GM19238 (cell line): ENCODE measurements around the gene SLCO4C1.
"Not testable (repeated sequence)": the region's sequence is repeated elsewhere in the genome, so short reads cannot be mapped to it uniquely, and the experiment has no call there.

Source experiments
- DNase-seq: peaks from one replicate; pipeline ENCODE4 v3.0.0; 2011; ENCODE audit warnings: low spot score; ENCODE audit not compliant: insufficient read length

Gene SLCO4C1, protein sequence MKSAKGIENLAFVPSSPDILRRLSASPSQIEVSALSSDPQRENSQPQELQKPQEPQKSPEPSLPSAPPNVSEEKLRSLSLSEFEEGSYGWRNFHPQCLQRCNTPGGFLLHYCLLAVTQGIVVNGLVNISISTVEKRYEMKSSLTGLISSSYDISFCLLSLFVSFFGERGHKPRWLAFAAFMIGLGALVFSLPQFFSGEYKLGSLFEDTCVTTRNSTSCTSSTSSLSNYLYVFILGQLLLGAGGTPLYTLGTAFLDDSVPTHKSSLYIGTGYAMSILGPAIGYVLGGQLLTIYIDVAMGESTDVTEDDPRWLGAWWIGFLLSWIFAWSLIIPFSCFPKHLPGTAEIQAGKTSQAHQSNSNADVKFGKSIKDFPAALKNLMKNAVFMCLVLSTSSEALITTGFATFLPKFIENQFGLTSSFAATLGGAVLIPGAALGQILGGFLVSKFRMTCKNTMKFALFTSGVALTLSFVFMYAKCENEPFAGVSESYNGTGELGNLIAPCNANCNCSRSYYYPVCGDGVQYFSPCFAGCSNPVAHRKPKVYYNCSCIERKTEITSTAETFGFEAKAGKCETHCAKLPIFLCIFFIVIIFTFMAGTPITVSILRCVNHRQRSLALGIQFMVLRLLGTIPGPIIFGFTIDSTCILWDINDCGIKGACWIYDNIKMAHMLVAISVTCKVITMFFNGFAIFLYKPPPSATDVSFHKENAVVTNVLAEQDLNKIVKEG

DNA sequence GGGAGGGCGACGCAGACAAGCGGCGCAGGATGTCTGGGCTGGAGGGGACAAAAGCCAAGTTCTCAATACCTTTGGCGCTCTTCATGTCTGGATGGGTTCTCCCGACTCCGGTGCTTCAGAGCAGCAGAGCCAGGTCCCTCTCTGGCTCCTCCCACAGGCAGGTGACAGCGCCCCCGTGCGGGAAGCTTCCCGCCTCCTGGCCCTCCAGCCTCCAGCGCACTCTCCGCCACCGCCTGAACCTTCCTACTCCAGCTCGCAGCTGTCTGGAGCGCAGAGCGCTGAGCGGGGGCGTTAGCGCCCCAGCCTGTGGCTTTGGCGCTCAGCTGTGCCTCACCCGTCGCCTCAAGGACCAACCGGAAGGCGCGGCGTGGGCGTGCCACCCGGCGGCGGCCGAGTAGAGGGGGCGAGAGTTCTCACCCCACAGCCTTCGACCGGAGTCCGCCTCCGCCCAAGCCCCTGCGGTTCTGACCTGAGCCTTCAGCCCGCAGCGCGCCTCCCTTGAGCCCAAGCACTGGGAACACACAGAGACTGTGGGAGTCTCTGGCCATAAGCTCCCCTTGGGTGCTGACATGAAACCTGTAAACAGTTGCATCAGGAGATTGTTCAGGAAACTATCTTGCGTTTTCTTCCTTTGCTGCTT lies at the start of gene SLCO4C1:
TSS of gene SLCO4C1 (minus strand) at position 107 of the 640 bp plus-strand sequence. CDS start at position 85, 22 bp downstream.
- peak; percentile 63 for DNase-seq

GRCh38 chr5:102341681-102342288 lies 45.7 kb upstream of the SLCO4C1 start:
- DNase-seq: no peak

GRCh38 chr5:102324714-102325113 lies 28.6 kb upstream of the SLCO4C1 start:
- no peak for DNase-seq

DNA sequence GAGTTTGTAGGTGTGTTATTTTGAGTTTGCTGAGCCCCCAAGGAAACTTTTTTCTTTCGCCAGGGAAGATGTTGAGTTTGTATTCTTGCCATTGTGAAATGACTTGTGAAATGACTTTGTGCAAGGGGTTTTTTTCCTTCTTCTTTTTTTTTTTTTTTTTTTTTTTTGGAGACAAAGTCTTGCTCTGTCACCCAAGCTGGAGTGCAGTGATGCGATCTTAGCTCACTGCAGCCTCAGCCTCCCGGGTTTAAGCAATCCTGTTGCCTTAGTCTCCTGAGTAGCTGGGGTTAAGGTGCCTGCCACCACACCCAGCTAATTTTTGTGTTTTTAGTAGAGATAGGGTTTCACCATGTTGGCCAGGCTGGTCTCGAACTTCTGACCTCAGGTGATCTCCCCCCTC lies 22.7 kb upstream of the SLCO4C1 start:
- not testable (repeated sequence) for DNase-seq

GRCh38 chr5:102314328-102314727 lies 18.2 kb upstream of the SLCO4C1 start:
- DNase-seq: no peak

GRCh38 chr5:102313912-102314311 lies 17.8 kb upstream of the SLCO4C1 start:
- no peak for DNase-seq

DNA sequence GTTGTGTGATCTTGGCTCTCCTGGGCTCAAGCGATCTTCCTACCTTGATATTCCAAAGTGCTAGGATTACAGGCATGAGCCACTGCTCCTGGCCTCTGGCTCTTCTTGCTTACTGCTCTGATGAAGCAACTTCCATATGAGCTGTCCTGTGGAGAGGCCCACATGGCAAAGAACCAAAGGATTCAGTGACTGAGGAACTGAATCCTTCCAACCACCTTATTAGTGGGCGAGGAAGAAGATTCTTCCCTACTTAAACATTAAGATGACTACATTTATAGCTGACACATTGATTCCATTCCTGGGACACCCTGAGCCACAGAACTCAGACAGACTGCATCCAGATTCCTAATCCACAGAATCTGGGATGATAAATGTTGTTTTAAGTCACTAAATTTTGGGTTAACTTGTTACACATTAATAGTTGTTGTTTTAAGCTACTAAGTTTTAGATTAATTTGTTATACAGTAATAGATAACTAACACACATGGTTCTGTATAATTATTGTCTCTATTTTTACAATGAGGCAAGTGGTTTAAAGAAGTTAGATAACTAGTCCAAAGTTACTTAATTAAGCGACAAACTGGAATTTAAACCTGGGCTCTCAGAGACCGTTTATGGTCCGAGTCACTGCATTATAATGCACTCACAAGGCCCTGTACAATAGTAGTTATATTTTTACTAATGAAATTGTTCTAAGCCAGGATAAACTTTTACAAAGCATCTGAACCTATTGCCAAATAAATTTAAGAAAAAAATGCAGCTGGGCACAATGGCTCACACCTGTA lies 16.7 kb upstream of the SLCO4C1 start:
- DNase-seq: no peak

GRCh38 chr5:102309586-102309985 lies 13.5 kb upstream of the SLCO4C1 start:
- no peak for DNase-seq

- no peak for DNase-seq
These were observed 11.1 kb upstream of the SLCO4C1 start for GRCh38 chr5:102307232-102307631.

- no peak for DNase-seq
These were observed 10.0 kb upstream of the SLCO4C1 start for GRCh38 chr5:102306121-102306520.

- peak; percentile 3 for DNase-seq
These were observed 428 bp downstream of the SLCO4C1 start for GRCh38 chr5:102295534-102296177.

DNA sequence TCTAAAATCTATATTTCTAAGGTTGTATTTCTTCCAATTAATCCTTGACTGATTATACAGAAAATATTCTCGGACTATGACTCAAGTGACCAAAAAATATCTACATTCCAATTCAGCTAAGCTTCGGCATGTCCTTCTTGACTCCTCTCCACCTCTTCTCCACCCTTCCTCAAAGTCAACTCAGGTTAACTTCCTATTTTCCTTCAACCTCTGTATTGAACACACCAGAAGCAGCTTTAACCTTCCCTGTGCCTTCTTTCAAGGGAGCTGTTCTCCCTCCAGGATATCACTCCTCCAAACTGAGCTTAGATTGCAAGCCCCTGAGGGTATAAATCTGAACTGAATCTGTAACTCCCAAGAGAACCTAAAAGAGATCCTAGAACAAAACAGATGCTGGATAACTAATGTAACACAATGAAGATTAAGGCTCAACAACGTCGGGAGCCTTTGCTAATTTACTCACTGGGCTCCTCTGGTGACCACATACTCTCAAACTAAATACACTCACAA lies 1.1 kb downstream of the SLCO4C1 start:
- no peak for DNase-seq

GRCh38 chr5:102290004-102290403 lies 6.1 kb downstream of the SLCO4C1 start:
- DNase-seq: no peak

DNA sequence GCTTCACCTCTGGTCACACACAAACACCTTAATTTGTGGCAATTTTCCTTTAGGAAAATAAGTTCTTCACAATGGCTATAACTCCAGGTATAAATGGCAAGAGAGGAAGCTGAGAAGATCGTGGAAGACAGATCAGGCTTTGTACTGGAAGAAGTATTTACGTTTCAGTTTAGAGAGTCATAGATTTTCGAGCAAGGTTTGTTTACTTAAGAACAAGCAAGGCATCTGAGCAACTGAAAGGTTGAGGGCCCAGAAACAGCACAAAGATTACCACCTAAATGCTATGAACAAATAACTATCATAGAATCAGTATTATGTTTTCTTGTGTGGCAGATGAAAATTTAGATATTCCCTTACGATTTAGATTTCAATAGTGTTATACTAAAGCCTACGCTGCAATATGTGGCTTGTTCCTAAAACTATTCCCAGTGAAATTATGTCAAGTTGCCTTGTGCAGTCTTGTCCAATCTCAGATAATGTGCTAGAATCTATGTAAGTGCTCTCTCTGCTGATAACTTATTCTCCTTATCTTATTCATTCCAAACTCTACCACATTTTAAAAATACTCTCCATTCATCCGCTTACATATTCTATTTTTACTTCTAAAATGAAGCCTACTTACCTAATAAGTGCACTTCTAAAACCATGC lies 6.7 kb downstream of the SLCO4C1 start:
- DNase-seq: no peak

GRCh38 chr5:102288630-102289029 lies 7.5 kb downstream of the SLCO4C1 start:
- no peak for DNase-seq

DNA sequence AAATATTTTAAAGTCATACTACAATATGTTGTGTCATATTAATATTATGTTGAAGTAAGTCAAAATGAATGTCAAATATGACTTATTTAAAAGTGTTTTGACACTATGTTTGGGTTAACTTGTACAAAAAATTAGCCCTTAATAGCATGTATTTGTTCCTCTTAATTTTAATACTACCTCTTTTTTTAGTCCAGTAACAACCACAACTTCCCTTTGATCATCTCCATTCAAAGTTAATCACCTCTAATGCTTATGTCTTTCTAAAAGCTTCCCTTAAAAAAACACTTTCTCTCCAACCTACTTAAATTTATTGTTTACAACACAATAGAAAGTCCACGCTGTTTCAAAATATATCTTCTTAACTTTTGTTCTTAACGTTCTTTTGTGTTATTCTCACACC lies 9.6 kb downstream of the SLCO4C1 start:
- no peak for DNase-seq

DNA sequence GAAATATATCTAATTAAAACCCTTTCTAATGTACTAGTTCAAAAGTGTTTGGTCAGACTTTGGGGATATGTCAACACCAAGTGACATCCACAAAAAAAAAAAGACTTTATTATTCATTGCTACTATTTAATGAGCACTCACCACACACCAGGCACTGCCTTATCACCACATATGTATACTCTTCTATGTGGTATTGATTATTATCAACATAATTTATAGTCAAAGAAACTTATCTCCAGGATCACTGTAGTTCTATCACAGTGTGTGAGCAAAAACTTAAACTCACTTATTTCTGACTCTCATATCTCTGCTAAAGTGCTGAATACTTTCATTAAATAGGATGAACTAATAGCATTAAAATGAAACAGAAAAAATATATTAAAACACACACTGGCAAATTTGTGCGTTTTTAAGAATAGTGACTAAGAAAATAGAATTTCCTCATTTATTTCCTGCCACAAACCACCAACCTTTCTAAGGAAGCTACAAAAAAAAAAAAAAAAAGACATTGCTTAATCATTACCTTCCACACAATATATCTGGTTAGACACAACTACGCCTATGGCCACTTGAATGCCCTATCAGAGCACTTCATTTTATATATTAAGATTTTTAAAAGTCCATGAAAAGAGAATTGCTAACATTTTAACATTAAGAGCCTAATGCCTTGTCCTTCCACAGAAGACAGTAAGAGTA lies 12.8 kb downstream of the SLCO4C1 start:
- no peak for DNase-seq

DNA sequence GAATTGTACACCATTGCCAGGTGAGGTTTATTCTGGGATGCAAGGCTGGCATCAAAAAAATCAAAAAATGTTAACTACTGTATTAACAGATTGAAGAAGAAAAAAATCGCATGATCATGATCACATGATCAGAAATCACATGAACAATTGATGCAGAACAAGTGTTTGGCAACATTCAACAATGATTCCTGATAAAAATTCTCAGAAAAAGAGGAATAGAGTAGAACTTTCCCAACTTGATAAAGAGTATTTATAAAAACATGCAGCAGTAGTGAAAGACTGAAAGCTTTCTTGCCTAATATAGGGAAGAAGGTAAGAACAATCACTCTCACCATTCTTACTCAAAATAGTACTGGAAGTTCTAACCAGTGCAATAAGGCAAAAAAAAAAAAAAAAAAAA lies 16.4 kb downstream of the SLCO4C1 start:
- no peak for DNase-seq

GRCh38 chr5:102278231-102278630 lies 17.9 kb downstream of the SLCO4C1 start:
- no peak for DNase-seq
